ENCODE results near the gene NCOR2.

The NCOR2 gene

DNA sequence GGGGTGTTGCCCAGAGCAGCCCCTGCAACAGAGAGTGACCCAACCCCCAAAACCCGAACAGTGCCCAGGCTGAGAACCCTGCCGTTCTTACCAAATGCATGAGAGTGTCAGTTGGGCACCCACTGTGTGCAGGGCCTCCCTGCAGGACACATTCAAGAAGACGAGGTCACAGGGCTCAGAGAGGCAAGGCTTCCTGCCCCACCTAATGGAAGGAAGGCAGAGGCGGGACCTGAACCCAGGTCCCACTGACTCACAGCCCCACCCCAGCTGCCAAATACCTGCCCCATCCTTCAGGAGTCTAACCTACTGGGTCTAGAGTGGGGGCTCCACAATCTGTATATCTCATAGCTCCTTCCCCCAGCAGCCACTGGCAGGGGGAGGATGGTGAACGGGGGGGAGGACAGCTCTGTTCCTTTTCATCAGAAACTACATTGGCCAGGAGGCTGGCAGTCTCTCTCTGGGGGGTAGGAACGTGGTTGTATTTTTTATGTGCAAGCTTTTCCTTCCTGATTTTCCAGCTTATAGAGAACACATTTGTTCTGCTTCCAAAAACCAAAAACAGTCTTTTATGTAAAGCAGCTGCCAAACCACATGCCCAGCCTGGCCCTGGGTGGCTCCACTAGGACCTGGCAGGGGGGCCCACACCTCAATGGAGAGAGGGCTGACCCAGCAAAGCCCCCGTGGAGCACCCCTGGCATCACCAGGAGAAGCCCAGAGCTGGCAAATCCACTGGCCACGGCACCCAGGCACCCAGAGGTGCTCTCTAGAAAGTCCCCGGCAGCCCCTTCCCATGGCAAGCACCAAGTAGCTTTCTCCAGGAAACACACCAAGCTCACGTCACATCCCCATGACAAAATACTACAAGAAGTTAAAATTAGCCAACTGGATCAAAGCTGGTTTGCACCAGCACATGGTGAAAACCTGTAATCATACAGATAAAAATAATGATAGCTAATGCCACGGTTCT, 17.0 kb downstream of the NCOR2 start:
- ATAC-seq = peak; percentile 25

DNA sequence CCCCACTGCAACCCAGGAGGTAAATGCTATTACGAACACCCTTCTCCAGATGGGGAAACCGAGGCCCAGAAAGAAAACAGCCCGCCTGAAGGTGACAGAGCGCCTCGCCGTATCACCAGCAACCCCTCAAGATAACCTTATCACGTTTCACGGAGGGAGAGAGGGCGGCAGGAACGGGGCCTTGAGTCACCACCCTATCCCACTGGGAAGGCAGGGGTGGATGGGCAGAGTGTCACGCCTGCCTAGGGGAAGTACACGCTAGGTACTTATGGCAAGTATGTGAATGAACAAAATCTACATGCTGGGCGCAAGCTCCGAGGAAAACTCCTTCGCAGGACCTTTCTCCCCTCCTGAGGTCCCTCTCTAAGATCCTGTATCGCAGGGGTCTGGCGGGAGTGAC, 17.8 kb downstream of the NCOR2 start:
- TF ChIP-seq ZFP30 (CRISPR knock-in tag; IDR thresholded peaks at IDR 0.05) (no peak), SNAI2 (CRISPR knock-in tag; IDR thresholded peaks at IDR 0.05) (no peak), CSDC2 (CRISPR knock-in tag; IDR thresholded peaks at IDR 0.05) (no peak), TCF4 (CRISPR knock-in tag; IDR thresholded peaks at IDR 0.05; ENCODE audit: borderline replicate concordance) (no peak), RARB (CRISPR knock-in tag; IDR thresholded peaks at IDR 0.05) (no peak)
- TF ChIP-seq, protein P1, sequence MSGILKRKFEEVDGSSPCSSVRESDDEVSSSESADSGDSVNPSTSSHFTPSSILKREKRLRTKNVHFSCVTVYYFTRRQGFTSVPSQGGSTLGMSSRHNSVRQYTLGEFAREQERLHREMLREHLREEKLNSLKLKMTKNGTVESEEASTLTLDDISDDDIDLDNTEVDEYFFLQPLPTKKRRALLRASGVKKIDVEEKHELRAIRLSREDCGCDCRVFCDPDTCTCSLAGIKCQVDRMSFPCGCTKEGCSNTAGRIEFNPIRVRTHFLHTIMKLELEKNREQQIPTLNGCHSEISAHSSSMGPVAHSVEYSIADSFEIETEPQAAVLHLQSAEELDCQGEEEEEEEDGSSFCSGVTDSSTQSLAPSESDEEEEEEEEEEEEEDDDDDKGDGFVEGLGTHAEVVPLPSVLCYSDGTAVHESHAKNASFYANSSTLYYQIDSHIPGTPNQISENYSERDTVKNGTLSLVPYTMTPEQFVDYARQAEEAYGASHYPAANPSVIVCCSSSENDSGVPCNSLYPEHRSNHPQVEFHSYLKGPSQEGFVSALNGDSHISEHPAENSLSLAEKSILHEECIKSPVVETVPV (CRISPR knock-in tag; IDR thresholded peaks at IDR 0.05) = no peak
- ATAC-seq = no peak; the same call in 2 of the 3 replicates

More for the DNA sequence above, 17.0 kb downstream of the NCOR2 start:
- TF ChIP-seq, protein P2, sequence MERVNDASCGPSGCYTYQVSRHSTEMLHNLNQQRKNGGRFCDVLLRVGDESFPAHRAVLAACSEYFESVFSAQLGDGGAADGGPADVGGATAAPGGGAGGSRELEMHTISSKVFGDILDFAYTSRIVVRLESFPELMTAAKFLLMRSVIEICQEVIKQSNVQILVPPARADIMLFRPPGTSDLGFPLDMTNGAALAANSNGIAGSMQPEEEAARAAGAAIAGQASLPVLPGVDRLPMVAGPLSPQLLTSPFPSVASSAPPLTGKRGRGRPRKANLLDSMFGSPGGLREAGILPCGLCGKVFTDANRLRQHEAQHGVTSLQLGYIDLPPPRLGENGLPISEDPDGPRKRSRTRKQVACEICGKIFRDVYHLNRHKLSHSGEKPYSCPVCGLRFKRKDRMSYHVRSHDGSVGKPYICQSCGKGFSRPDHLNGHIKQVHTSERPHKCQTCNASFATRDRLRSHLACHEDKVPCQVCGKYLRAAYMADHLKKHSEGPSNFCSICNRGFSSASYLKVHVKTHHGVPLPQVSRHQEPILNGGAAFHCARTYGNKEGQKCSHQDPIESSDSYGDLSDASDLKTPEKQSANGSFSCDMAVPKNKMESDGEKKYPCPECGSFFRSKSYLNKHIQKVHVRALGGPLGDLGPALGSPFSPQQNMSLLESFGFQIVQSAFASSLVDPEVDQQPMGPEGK (CRISPR knock-in tag; IDR thresholded peaks at IDR 0.05; ENCODE audit: borderline replicate concordance) = peak; percentile 52; the same call in 1 of the 2 replicates
- TF ChIP-seq, protein P3, sequence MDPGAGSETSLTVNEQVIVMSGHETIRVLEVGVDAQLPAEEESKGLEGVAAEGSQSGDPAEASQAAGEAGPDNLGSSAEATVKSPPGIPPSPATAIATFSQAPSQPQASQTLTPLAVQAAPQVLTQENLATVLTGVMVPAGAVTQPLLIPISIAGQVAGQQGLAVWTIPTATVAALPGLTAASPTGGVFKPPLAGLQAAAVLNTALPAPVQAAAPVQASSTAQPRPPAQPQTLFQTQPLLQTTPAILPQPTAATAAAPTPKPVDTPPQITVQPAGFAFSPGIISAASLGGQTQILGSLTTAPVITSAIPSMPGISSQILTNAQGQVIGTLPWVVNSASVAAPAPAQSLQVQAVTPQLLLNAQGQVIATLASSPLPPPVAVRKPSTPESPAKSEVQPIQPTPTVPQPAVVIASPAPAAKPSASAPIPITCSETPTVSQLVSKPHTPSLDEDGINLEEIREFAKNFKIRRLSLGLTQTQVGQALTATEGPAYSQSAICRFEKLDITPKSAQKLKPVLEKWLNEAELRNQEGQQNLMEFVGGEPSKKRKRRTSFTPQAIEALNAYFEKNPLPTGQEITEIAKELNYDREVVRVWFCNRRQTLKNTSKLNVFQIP (CRISPR knock-in tag; IDR thresholded peaks at IDR 0.05; ENCODE audit: borderline replicate concordance, low read depth) = no peak

DNA sequence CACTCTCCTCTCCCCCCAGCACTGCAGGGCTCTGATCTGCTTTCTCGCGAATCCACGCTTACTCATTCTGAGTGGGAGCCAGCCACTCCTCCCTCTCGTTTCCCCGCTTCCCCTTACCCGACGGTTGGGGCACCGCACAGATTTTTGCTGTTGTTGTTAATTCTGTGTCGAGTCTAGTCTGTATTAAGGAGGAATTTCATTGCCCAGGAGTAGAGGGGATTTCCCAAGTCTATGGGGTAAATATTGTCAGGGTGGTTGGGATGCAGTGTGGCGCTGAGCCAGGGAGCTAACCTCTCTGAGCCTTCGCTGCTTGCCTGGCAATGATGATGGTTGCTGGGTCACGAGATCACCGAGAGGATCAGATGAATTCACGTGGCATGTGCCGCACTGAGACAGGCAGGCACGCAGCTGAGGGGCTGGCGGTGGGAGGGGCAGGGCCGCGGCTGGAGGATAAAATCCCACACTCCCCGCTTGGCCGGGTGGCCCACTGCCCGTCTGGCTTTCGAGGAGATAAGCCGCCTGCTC, 18.5 kb downstream of the NCOR2 start:
- peak; percentile 55 for ATAC-seq
- TF ChIP-seq CSDC2 (CRISPR knock-in tag; IDR thresholded peaks at IDR 0.05) (no peak), ZNF8 (CRISPR knock-in tag; IDR thresholded peaks at IDR 0.05) (no peak), OSR1 (CRISPR knock-in tag; IDR thresholded peaks at IDR 0.05) (no peak), TOX (CRISPR knock-in tag; IDR thresholded peaks at IDR 0.05; ENCODE audit: borderline replicate concordance) (no peak), ESRRG (CRISPR knock-in tag; IDR thresholded peaks at IDR 0.05) (no peak), ISL1 (CRISPR knock-in tag; IDR thresholded peaks at IDR 0.05) (no peak)
- TF ChIP-seq, protein P4, sequence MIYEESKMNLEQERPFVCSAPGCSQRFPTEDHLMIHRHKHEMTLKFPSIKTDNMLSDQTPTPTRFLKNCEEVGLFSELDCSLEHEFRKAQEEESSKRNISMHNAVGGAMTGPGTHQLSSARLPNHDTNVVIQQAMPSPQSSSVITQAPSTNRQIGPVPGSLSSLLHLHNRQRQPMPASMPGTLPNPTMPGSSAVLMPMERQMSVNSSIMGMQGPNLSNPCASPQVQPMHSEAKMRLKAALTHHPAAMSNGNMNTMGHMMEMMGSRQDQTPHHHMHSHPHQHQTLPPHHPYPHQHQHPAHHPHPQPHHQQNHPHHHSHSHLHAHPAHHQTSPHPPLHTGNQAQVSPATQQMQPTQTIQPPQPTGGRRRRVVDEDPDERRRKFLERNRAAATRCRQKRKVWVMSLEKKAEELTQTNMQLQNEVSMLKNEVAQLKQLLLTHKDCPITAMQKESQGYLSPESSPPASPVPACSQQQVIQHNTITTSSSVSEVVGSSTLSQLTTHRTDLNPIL (CRISPR knock-in tag; IDR thresholded peaks at IDR 0.05; ENCODE audit: low read depth) = no peak
- TF ChIP-seq, protein P3 (CRISPR knock-in tag; IDR thresholded peaks at IDR 0.05; ENCODE audit: borderline replicate concordance, low read depth) = no peak

DNA sequence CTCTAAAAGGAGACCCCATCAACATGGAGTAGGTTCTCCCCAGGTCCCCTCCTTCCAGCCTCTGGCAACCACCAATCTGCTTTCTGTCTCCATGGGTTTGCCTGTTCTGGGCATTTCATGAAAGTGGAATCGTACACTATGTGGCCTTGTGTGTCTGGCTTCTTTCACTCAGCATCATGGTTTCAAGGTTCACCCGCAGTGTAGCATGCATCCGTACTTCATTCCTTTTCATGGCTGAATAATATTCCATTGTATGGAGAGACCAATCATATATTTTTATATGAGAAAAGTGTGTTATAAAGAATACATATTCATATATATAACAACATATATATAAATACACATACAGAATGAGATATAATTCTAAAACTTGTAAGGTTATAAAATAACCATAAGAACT, 19.8 kb downstream of the NCOR2 start:
- no peak for TF ChIP-seq GLIS3 (CRISPR knock-in tag; IDR thresholded peaks at IDR 0.05)
- no peak for TF ChIP-seq TOX (CRISPR knock-in tag; IDR thresholded peaks at IDR 0.05; ENCODE audit: borderline replicate concordance)
- TF ChIP-seq ZFP30 (CRISPR knock-in tag; IDR thresholded peaks at IDR 0.05) = no peak
- TF ChIP-seq, protein P2 (CRISPR knock-in tag; IDR thresholded peaks at IDR 0.05; ENCODE audit: borderline replicate concordance) = no peak
- TF ChIP-seq ZFP3 (CRISPR knock-in tag; IDR thresholded peaks at IDR 0.05) = no peak
- TF ChIP-seq, protein P1 (CRISPR knock-in tag; IDR thresholded peaks at IDR 0.05) = no peak
- no peak for TF ChIP-seq ZNF8 (CRISPR knock-in tag; IDR thresholded peaks at IDR 0.05)
- no peak for TF ChIP-seq CSDC2 (CRISPR knock-in tag; IDR thresholded peaks at IDR 0.05)
- no peak for TF ChIP-seq OSR1 (CRISPR knock-in tag; IDR thresholded peaks at IDR 0.05)
- TF ChIP-seq ARNTL (CRISPR knock-in tag; IDR thresholded peaks at IDR 0.05; ENCODE audit: borderline replicate concordance, low read depth) = no peak
- no peak for ATAC-seq
